ENCODE results near the gene ABCC9.

ABCC9 gene

GRCh38 chr12:21940549-21941505 is at the start of gene ABCC9:
Gene ABCC9, minus strand, starts transcription at chr12:21941426. Its CDS starts 4,752 bp downstream, at chr12:21936674.
- no peak for TF ChIP-seq CTCF (IDR thresholded peaks at IDR 0.05; ENCODE audit: borderline replicate concordance, control extremely low read depth, extremely low read depth, insufficient read depth, missing control alignments)
- no peak for DNase-seq (ENCODE audit: low spot score)
- in situ Hi-C loops (cut with MboI; ENCODE audit: low sequenced_read_pairs, unreplicated experiment): no loop called here

GRCh38 chr12:21989819-21990412 is 48.7 kb upstream of the ABCC9 start:
- no peak for DNase-seq (ENCODE audit: low spot score)
- in situ Hi-C loops (cut with MboI; ENCODE audit: low sequenced_read_pairs, unreplicated experiment): no loop called here
- no peak for TF ChIP-seq CTCF (IDR thresholded peaks at IDR 0.05; ENCODE audit: borderline replicate concordance, control extremely low read depth, extremely low read depth, insufficient read depth, missing control alignments)

- in situ Hi-C loops (cut with MboI; ENCODE audit: low sequenced_read_pairs, unreplicated experiment): no loop called here
- TF ChIP-seq CTCF (IDR thresholded peaks at IDR 0.05; ENCODE audit: borderline replicate concordance, control extremely low read depth, extremely low read depth, insufficient read depth, missing control alignments): no peak
- DNase-seq (ENCODE audit: low spot score): no peak
These were observed 47.4 kb upstream of the ABCC9 start for GRCh38 chr12:21988619-21989018.

- no peak for DNase-seq (ENCODE audit: low spot score)
- no peak for TF ChIP-seq CTCF (IDR thresholded peaks at IDR 0.05; ENCODE audit: borderline replicate concordance, control extremely low read depth, extremely low read depth, insufficient read depth, missing control alignments)
- in situ Hi-C loops (cut with MboI; ENCODE audit: low sequenced_read_pairs, unreplicated experiment): no loop called here
These were observed 46.5 kb upstream of the ABCC9 start for GRCh38 chr12:21987755-21988154.

- in situ Hi-C loops (cut with MboI; ENCODE audit: low sequenced_read_pairs, unreplicated experiment): no loop called here
- DNase-seq (ENCODE audit: low spot score): no peak
- no peak for TF ChIP-seq CTCF (IDR thresholded peaks at IDR 0.05; ENCODE audit: borderline replicate concordance, control extremely low read depth, extremely low read depth, insufficient read depth, missing control alignments)
These were observed 43.9 kb upstream of the ABCC9 start for GRCh38 chr12:21985155-21985554.

- DNase-seq (ENCODE audit: low spot score): no peak
- no peak for TF ChIP-seq CTCF (IDR thresholded peaks at IDR 0.05; ENCODE audit: borderline replicate concordance, control extremely low read depth, extremely low read depth, insufficient read depth, missing control alignments)
- in situ Hi-C loops (cut with MboI; ENCODE audit: low sequenced_read_pairs, unreplicated experiment): no loop called here
These were observed 43.1 kb upstream of the ABCC9 start for GRCh38 chr12:21984375-21984774.
